Neural progenitor cell (in vitro differentiated cells): ENCODE data around the gene PRKAB1.

Experiments
- CTCF ChIP-seq: fragments of 200-600 bp; sonication (generic); IDR thresholded peaks from 2 replicates; pipeline ENCODE4 v1.5.1; 2017; ENCODE audit warnings: antibody characterized with exemption, mild to moderate bottlenecking
- EZH2 ChIP-seq: fragments of 200-600 bp; sonication (generic); IDR thresholded peaks from 2 replicates; pipeline ENCODE4 v1.6.1; 2017; ENCODE audit warnings: antibody characterized with exemption, mild to moderate bottlenecking, moderate library complexity

GRCh38 chr12:119634743-119635142 lies 33.2 kb upstream of the PRKAB1 start:
- TF ChIP-seq CTCF (no peak), EZH2 (no peak)
